Left hindlimb (tissue), 1 donor: ENCODE data around the gene ORC2.

Experiments used
- DNase-seq: peaks from one replicate; pipeline ENCODE4 v3.0.0-alpha.2; 2018

ORC2 gene

GRCh38 chr2:200860092-200860795 is 103.2 kb downstream of the ORC2 start:
- no peak for DNase-seq
